ENCODE data around the gene SEL1L.

The SEL1L gene

DNA sequence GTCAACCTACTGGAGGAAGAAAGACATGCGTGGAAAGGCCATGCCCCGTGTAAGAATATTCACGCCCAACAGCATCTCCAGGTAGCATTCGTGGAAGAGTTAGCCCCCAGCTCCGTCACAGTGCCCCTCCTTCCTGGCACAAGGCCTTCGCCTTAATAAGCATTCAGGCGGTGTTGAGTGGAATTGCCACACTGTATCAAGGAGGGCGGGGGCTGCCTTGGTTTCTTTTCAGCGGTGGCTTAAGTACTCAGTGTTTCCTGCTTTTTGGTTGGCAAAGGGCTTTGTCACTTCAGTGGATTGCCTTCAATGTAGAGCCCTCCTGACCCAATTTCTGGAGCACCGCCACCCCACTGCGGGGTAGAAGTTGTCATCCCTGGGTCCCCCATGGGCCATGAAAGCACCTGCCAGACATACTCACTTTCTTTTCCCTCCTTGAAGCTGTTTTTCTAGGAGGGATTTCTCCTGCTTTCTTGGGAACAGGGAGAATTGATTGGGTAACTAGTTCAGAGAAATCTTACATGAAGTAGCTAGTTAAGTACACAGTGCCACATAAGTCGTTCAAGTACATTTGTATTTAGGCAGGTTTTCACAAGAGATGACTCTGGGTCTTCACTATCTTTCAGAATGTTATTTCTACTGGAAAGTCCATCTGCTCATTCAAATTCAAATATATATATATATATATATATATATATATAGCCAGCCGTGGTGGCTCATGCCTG, 68.0 kb downstream of the SEL1L start:
- TF ChIP-seq TAF1 (IDR thresholded peaks at IDR 0.05; ENCODE audit: borderline replicate concordance, insufficient read depth, low read length) (no peak), FOXP2 (optimal IDR thresholded peaks at IDR 0.05; ENCODE audit: borderline replicate concordance, extremely low read depth, extremely low read length, insufficient read depth) (no peak), POLR2AphosphoS5 (IDR thresholded peaks at IDR 0.05; ENCODE audit: low read depth, low read length) (no peak), SIN3A (IDR thresholded peaks at IDR 0.05; ENCODE audit: borderline replicate concordance, insufficient read depth, low read length) (no peak)
- TF ChIP-seq, protein P1, sequence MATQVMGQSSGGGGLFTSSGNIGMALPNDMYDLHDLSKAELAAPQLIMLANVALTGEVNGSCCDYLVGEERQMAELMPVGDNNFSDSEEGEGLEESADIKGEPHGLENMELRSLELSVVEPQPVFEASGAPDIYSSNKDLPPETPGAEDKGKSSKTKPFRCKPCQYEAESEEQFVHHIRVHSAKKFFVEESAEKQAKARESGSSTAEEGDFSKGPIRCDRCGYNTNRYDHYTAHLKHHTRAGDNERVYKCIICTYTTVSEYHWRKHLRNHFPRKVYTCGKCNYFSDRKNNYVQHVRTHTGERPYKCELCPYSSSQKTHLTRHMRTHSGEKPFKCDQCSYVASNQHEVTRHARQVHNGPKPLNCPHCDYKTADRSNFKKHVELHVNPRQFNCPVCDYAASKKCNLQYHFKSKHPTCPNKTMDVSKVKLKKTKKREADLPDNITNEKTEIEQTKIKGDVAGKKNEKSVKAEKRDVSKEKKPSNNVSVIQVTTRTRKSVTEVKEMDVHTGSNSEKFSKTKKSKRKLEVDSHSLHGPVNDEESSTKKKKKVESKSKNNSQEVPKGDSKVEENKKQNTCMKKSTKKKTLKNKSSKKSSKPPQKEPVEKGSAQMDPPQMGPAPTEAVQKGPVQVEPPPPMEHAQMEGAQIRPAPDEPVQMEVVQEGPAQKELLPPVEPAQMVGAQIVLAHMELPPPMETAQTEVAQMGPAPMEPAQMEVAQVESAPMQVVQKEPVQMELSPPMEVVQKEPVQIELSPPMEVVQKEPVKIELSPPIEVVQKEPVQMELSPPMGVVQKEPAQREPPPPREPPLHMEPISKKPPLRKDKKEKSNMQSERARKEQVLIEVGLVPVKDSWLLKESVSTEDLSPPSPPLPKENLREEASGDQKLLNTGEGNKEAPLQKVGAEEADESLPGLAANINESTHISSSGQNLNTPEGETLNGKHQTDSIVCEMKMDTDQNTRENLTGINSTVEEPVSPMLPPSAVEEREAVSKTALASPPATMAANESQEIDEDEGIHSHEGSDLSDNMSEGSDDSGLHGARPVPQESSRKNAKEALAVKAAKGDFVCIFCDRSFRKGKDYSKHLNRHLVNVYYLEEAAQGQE (IDR thresholded peaks at IDR 0.05; ENCODE audit: insufficient read depth in 1 of 2, low read depth in 2 of 2, low read length in 2 of 2), result no peak

DNA sequence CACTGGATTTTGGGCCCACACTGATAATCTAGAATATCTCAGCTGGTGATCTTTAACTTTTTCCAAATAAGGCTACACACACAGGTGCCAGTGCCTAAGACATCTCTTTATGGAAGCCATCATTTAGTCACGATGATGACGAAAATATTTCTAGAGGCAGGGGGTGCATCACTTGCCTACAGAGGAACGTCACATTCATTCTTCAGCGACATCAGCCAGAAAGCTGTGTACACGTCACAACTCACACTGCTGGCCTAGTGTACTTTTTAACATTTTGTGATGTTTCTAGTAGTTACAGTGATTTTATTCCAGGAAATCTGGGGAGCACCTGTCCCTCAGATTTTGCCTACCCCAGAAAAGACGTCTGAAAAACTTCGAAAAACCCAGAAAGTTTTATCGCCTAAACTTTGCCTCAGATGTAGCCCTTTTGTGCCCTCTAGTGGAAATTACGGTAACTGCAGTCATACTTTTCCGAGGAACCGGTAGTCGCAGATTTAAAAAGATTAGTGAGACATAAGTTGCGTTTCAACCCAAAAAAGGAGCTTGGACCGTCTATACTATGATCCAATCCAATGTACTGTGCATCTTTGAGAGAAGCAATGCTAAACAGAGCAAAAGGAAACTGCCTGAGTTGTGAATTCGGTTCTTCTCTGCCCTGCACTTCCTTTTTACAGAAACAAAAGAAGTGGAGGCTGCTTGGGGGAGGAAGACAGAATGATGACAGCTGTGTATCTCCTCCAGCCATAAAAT, 69.2 kb downstream of the SEL1L start:
- TF ChIP-seq FOXP2 (optimal IDR thresholded peaks at IDR 0.05; ENCODE audit: borderline replicate concordance, extremely low read depth, extremely low read length, insufficient read depth) (no peak), SIN3A (IDR thresholded peaks at IDR 0.05; ENCODE audit: borderline replicate concordance, insufficient read depth, low read length) (no peak), TAF1 (IDR thresholded peaks at IDR 0.05; ENCODE audit: borderline replicate concordance, insufficient read depth, low read length) (no peak), POLR2AphosphoS5 (IDR thresholded peaks at IDR 0.05; ENCODE audit: low read depth, low read length) (no peak)
- TF ChIP-seq, protein P1 (IDR thresholded peaks at IDR 0.05; ENCODE audit: insufficient read depth in 1 of 2, low read depth in 2 of 2, low read length in 2 of 2), result no peak

DNA sequence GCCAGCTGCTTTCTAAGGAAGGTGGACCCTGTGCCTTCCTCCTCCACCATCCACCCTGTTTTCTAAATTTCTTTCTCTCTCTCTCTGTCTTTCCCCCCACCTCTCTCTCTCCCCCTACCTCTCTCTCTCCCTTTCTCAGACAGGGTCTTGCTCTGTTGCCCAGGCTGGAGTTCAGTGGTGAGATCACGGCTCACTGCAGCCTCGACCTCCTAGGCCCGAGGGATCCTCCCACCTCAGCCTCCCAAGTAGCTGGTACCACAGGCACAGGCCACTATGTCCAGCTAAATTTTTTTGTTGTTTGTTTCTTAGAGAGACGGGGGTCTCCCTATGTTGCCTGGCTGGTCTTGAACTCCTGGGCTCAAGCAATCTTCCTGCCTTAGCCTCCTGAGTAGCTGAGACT, 73.7 kb downstream of the SEL1L start:
- TF ChIP-seq POLR2AphosphoS5 (IDR thresholded peaks at IDR 0.05; ENCODE audit: low read depth, low read length), result no peak
- no peak for TF ChIP-seq FOXP2 (optimal IDR thresholded peaks at IDR 0.05; ENCODE audit: borderline replicate concordance, extremely low read depth, extremely low read length, insufficient read depth)
- TF ChIP-seq, protein P1 (IDR thresholded peaks at IDR 0.05; ENCODE audit: insufficient read depth in 1 of 2, low read depth in 2 of 2, low read length in 2 of 2), result no peak
- no peak for TF ChIP-seq TAF1 (IDR thresholded peaks at IDR 0.05; ENCODE audit: borderline replicate concordance, insufficient read depth, low read length)

DNA sequence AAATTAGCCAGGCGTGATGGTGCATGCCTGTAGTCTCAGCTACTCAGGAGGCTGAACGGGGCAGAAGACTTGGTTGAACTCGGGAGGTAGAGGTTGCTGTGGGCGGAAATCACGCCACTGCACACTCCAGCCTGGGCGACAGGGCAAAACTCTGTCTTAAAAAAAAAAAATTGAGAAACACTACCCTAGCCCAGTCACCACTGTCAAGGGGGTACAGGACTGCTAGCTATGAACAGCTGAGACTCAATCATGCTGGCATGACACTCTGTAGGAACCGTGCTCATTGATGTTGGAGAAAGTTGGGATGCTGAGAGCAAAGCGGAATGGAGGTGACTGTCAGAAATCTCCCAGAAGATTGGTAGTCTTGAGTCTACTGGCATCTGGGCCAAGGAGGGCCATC, 75.3 kb downstream of the SEL1L start:
- TF ChIP-seq TAF1 (IDR thresholded peaks at IDR 0.05; ENCODE audit: borderline replicate concordance, insufficient read depth, low read length) (no peak), SIN3A (IDR thresholded peaks at IDR 0.05; ENCODE audit: borderline replicate concordance, insufficient read depth, low read length) (no peak)
- TF ChIP-seq, protein P1 (IDR thresholded peaks at IDR 0.05; ENCODE audit: insufficient read depth in 1 of 2, low read depth in 2 of 2, low read length in 2 of 2), result no peak

All from PFSK-1 (cell line).